Right lobe of liver (tissue), 4 donors: ENCODE data around the gene INPP5D.

ENCODE experiments used
- POLR2A ChIP-seq: fragments of 450-650 bp; IDR thresholded peaks from one replicate; pipeline ENCODE4 v1.6.1; 2017; ENCODE audit warnings: antibody characterized with exemption, mild to moderate bottlenecking
- TF ChIP-seq, protein P1 (sequence below), 4 donors: fragments of 200-600 bp in 3 of 4; fragments of 450-650 bp in 1 of 4; IDR thresholded peaks; one replicate each; pipeline versions ENCODE4 v1.5.1 to v1.8.0; 2016 to 2022; ENCODE audit warnings: antibody characterized with exemption in 4 of 4, mild to moderate bottlenecking in 2 of 4
- donor health status: DM: no; HTN: no; CAD: no.
- donor health status: DM: no; HTN: no; CAD: no.
- donor health status: DM: no; HTN: yes; CAD: no.

- TF ChIP-seq, protein P1, sequence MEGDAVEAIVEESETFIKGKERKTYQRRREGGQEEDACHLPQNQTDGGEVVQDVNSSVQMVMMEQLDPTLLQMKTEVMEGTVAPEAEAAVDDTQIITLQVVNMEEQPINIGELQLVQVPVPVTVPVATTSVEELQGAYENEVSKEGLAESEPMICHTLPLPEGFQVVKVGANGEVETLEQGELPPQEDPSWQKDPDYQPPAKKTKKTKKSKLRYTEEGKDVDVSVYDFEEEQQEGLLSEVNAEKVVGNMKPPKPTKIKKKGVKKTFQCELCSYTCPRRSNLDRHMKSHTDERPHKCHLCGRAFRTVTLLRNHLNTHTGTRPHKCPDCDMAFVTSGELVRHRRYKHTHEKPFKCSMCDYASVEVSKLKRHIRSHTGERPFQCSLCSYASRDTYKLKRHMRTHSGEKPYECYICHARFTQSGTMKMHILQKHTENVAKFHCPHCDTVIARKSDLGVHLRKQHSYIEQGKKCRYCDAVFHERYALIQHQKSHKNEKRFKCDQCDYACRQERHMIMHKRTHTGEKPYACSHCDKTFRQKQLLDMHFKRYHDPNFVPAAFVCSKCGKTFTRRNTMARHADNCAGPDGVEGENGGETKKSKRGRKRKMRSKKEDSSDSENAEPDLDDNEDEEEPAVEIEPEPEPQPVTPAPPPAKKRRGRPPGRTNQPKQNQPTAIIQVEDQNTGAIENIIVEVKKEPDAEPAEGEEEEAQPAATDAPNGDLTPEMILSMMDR (IDR thresholded peaks at IDR 0.05), result peak in 3 of 4 donors; percentile 6 to 13 (median 10)
- no peak for TF ChIP-seq POLR2A
These were observed 1.7 kb downstream of the INPP5D start for GRCh38 chr2:233061591-233062450.
